HG03342 (cell line): ENCODE measurements around the gene FGF7.
"Not testable (repeated sequence)": the region's sequence is repeated elsewhere in the genome, so short reads cannot be mapped to it uniquely, and the experiment has no call there.

Experiments used
- ATAC-seq: cut with Tn5 transposase; IDR thresholded peaks from one replicate; pipeline ENCODE4 v1.9.1; 2021; ENCODE audit warnings: mild to moderate bottlenecking, moderate library complexity; ENCODE audit not compliant: unreplicated experiment

The FGF7 gene, protein sequence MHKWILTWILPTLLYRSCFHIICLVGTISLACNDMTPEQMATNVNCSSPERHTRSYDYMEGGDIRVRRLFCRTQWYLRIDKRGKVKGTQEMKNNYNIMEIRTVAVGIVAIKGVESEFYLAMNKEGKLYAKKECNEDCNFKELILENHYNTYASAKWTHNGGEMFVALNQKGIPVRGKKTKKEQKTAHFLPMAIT

DNA sequence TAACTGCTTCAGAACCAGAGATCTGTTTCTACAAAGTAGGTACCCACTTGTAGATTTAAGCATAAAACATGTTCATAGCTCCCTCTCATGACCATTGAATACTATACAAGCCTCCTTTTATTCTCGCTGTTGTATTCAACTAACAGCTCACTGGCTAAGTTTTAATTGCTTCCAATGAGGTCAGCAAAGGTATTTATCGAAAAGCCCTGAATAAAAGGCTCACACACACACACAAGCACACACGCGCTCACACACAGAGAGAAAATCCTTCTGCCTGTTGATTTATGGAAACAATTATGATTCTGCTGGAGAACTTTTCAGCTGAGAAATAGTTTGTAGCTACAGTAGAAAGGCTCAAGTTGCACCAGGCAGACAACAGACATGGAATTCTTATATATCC, at the start of gene FGF7:
FGF7 (plus strand) TSS at position 222 of the 400 bp plus-strand sequence. CDS start 1,056 bp downstream, outside the sequence.
- no peak for ATAC-seq

DNA sequence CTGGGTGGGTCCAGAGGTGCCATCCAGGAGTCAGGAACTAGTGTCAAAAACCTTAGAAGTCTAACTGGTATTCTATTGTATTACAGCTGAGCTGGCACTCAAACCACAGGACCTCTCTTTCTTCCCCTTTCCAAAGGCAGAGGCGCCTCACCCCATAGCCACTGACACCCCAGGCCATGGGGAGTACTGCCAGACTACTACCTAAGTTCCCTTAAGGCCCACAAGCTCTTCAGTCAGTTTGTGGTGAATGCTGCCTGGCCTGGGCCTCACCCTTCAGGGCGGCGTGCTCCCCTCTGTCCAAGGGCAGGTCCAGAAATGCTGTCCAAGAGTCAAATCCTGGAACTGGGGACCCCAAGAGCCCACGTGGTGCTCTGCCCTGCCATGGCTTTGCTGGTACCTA, 43.0 kb upstream of the FGF7 start:
- no peak for ATAC-seq

DNA sequence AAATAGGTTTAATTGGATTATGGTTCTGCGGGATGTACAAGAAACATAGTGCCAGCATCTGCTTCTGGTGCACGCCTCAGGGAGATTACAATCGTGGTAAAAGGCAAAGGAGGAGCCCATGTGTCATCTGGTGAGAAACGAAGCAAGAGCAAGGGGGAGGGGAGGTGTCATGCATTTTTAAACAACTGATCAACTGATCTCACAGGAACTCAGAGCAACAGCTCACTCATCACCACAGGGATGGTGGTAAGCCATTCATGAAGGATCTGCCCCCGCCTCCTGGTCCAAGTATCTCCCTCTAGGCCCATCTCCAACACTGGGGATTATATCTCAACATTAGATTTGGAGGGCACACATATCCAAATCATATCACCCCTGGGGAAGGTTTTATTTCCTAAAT, 42.1 kb upstream of the FGF7 start:
- ATAC-seq: no peak

DNA sequence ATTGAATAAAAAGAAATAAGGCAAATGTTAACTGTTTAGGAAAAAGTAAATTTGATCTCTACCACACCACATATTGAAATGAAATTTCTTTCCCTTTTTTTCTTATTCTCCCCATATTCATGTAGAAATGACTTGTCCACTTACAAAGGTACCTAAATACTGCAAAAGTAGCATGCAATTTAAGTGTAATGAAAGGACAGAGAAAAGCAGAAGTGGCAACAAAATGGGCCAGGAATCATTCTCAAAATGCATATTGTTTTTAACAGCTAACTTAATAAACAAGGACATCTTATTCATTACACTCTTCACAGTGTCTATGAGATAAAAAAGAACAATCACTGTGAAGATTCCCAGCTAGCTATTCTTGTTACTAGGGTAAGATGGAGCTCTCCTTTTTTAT, 40.6 kb upstream of the FGF7 start:
- no peak for ATAC-seq

DNA sequence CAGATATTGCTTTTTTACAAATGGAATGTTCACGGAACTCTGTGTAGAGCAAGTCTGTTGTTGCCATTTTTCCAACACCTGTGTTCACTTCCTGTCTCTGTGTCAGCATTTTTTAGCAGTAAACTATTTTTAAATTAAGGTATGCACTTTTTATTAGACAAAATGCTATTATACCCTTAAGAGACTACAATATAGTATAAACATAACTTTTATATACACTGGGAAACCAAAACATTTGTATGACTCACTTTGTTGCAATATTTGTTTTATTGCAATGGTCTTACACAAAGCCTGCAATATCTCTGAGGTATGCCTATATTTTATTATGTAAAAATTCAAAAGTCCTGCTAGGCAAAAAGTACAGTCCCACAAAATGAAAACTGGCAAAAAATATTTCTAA, 39.8 kb upstream of the FGF7 start:
- ATAC-seq: no peak

DNA sequence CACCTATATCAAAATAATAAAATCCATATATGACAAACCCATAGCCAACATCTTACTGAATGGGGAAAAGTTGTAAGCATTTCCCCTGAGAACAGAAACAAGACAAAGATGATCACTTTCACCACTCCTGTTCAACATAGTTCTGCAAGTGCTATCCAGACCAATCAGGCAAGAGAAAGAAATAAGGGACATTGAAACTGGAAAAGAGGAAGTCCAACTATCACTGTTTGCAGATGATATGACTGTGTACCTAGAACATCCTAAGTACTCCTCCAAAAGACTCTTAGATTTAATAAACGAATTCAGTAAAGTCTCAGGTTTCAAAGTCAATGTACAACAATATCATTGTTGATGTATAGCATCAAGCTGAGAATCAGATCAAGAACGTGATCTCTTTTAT, 35.6 kb upstream of the FGF7 start:
- no peak for ATAC-seq

DNA sequence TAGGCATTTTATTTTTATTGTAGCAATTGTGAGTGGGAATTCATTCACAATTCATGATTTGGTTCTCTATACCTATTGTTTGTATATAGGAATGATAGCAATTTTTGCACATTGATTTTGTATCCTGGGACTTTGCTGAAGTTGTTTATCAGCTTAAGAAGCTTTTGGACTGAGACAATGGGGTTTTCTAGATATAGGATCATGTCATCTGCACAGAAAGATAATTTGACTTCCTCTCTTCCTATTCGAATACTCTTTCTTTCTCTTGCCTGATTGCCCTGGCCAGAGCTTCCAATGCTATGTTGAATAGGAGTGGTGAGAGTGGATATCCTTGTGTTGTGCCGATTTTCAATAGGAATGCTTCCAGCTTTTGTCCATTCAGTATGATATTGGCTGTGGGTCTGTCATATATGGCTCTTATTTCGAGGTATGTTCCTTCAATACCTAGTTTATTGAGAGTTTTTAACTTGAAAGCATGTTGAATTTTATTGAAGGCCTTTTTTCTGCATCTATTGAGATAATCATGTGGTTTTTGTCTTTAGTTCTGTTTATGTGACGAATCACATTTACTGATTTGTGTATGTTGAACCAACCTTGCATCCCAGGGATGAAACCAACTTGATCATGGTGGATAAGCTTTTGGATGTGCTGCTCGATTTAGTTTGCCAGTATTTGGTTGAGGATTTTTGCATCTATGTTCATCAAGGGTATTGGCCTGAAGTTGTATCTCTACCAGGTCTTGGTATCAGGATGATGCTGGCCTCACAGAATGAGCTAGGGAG, 20.3 kb upstream of the FGF7 start:
- ATAC-seq: not testable (repeated sequence)

DNA sequence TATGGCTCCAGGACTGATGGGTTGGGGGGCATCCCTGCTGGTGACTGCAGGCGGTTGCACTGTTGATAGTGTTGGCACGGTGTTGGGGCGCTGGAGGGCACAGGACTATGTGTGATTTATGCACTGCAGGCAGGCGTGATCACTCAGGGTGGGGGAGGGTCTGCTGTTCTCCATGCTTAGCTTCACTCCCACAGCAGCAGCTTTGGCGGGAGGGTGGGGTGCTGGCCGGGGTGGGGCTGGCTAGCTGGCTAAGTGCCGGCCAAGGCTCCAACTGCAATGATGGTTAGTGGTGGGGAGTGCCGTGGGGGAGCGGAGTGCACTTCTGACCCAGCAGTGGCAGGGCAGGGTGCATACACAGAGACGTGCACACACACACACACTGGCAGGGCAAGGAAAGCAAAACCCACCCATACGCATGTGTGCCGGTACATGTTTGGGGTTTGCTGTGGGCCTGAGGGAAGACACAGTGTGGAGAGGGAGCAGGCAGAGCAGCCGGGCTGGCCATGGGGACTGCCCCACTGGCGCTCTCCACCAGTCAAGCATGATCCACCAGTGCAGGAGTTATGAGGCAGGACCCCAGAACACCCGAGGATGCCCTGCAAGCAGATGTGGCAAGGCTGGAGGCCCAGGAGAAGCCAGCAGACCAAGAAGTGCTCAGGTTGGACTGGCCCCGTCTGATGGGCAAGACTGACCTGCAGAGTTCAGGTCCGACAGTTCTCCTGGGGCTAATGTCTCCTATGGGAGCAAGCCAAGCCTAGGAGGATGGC, 16.5 kb upstream of the FGF7 start:
- ATAC-seq: no peak

DNA sequence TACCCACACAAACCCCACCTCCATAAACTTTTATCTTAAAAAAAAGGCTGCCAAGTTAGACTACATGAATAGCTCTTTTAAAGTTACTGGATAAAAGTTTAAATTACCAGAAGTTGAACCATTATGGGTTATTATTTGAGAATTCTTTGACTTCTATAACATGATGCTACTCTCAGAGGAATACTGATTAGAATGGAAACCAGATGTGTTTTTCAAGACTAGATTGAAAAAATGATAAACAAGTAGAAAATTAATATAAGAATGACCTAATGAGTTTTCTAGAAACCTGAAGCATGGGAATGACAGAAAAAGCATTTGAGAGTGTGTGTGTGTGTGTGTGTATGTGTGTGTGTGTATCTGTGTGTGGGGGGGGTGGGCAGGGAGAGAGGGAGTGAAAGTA, 12.4 kb upstream of the FGF7 start:
- no peak for ATAC-seq

DNA sequence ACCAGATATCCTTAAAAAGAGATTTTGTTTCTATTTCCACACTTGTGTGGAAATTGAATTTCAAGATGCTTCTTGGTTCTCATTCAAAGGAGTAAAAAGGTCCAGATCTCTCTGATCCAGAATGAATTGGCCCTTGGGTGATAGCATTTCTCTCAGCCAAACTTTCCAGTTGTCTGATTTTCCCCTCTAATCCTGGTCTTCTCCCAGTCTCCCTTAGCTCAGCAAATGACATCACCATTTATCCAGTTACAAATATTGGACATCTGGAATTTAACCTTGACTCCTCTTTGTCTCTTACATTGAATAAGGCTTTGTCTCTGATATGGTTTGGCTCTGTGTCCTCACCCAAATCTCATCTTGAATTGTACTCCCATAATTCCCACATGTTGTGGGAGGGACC, 10.2 kb upstream of the FGF7 start:
- no peak for ATAC-seq

DNA sequence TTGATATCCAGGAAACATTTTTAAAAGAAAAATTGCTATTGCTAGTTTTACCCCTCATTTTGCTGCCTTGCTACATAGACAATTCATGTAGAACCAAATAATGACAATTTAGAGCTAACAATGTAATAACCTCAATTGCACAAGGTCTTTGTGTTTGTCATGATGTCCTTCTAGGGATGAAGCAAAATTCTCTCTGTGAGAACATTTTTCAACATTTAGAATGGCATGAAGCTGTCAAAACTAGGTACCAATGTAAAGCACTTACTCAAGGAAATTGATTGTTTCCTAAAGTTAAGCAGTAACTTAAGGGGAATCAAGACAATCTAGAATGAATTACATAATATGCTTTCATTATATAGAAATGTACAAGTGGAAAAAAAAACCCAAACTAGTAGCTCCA, 7.9 kb upstream of the FGF7 start:
- no peak for ATAC-seq

DNA sequence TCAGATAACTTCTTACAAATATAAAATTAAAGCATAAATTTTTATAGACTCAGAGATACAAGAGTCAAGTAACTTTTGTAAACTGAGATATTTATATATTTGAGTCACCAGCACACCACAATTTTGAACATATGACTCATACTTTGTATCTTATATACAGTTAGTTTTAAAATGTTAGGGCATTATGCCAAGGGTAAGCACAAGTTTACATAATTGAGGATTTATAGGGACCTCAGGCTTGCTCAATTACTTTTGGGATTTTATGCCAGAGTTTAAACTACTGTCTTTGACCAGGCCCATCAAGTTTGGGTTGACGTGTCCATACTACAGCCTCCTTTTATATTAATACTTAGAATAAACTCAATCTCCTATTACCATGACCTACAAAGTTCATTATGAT, 7.4 kb upstream of the FGF7 start:
- ATAC-seq: no peak

DNA sequence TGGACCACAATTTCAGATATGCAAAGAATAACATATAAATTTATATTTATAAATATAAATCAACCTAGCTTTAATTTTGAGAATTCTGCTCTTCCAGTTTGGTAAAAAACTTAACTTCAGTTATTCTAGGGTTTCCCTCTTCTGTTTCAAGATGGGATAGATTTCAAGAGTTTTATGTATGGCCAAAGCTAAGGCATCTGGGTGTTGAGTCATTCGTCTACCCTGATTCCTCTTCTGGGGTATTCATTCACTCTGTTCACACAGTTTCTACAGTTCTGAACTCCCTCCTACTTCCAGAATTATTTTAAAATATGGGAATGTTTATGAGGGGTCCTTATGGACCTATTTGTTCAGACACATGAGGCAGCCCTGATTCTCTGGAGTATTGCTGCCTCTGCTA, 4.2 kb upstream of the FGF7 start:
- no peak for ATAC-seq

DNA sequence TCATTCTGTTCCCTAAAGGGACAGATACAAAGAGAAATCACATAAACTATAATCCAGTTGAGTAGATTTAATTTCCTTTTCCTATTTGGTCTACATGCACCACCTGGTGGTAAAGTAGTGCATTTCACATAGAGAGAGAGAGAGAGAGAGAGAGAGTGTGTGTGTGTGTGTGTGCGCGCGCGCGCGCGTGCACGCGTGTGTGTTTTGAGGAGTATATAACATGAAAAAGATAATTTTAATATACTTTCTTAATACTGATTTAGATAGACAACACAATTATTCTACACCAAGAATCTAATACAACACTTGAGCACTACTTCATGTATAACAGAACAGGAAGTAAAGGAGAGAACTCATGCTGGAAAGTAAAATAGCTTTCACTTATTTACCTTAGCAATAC, 1.1 kb upstream of the FGF7 start:
- no peak for ATAC-seq

DNA sequence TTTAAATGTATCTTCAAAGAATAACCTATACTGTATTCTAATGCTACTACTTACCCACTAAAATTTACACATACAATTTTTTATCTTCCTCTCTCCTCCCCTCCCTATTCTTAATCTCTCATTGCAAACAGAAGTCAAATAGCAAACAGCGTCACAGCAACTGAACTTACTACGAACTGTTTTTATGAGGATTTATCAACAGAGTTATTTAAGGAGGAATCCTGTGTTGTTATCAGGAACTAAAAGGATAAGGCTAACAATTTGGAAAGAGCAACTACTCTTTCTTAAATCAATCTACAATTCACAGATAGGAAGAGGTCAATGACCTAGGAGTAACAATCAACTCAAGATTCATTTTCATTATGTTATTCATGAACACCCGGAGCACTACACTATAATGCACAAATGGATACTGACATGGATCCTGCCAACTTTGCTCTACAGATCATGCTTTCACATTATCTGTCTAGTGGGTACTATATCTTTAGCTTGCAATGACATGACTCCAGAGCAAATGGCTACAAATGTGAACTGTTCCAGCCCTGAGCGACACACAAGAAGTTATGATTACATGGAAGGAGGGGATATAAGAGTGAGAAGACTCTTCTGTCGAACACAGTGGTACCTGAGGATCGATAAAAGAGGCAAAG, 984 bp downstream of the FGF7 start:
- no peak for ATAC-seq

DNA sequence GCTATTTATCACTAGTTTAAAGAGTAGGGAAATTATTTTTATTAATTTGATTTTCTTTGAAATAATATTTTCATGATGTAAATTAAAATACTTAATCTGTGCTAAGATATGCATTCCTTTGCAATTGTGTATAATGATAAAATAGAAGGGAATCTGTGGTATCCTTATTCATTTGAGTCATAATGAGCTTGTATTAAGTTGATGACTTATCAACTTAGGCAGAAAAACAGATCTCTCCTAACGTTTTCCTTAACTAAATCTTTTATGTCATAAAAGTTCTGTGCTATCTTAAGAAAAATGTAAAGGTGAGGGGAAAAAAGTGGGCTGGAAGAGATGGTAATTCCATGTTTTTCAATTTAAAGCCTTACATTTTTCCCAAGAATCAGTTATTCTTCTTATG, 1.9 kb downstream of the FGF7 start:
- no peak for ATAC-seq

DNA sequence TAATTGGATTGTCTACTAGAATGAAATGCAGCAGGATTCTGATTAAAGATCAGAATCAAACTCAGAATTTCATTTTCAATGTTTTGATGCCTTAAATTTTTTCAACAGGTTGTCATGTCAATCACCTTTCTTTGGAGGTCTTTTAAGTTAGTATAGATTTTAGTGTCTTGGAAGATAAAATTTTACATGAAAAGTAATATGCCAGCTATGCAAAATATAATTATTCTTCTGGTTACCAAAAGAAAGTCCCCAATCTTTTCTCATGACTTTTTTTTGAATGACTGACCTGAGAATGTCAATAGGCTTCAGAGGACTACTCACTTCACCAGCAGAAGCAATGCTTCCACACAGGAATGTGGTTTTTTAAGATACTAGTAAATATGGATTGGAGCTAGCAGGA, 4.3 kb downstream of the FGF7 start:
- ATAC-seq: no peak

DNA sequence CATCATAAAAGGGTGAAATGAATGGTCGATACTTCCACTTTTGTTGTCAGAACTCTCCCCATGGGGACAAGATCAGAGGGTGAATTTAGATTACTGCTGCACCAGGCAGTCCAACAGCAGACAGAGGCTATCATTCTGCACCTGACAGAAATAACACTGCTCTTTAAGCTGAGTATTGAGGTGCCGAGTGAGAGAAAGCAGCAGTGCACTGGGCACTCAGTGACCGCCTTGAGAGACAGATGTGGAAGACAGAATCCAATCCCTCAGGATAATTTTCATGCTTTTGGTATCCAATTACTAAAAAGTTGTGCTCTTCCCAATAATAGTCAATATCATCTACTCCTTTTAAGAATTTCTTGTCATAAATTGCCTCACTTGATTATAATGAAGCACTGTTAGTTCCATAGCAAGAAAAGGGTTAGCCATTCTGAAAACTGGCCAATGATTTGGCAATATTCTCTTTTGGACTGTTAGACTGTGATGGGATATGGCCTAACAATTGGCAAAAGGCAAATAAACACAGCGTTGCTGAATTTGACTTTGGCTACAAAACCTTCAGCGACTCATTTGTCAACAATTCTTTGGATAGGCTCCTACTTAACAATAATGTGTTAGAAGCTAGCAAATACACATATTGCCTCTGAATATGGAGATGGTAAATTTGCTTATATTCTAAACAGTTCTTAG, 5.5 kb downstream of the FGF7 start:
- no peak for ATAC-seq

DNA sequence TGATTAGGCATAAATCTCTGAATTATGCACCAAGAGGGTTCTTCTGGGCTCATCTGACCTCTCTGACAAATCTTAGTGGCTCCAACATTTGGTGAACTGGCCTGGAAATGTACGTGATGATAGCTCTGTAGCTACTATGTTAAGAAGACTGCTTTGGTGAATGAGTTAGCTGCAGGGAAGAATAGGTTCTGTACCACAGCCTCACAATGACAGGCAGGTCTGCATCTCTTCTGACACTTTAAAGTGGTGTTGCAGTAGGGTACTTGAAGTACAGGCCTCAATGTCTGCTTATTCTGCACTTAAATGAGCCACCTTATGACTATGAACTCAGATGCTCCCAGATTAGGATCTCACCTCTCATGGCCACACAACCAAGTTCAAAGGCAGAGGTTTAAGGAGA, 7.0 kb downstream of the FGF7 start:
- ATAC-seq: no peak

DNA sequence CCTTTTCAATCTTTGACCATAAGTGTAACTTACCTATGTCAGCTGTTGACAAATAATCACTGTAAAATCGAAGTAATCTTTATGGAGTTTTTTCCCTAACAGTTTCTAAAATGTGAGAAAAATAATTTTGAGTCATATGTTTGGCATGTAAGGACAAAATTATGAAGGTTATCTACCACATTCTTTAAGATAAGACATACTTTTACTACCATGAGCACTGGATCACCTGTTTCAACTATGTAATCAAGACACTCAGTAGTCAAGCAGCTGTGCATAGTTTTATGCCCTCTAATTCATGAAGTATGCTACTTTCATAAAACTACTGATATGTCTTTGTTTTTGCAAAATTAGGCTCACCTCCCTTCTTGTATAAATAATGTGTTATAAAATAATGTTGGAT, 12.1 kb downstream of the FGF7 start:
- no peak for ATAC-seq

DNA sequence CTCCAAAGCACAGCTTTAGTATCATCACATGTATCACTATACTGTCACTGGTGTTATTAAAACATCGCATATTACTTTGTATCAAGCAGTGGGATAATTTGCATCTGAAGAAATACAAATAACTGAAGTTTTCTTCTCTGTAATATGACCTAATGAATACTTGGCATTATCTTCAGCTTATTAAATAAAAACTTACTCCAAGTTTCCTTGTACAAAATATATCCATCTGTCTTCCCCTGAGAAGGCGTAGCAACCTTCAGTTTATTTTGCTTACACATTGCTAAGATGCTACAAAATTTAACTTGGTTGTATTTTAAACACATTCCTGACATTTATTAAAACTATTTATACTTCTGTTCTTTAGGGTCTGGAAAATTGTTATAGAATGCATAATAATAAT, 13.7 kb downstream of the FGF7 start:
- no peak for ATAC-seq
